Neural progenitor cell (in vitro differentiated cells): Measurements from ENCODE around the gene MAPK8. TPM values are rescaled to one million over a fixed set of nuclear protein-coding genes. Genes with fewer than 3 reads are reported as not detected.

Experiments used
- DNase-seq: peaks from one replicate; pipeline ENCODE4 v3.0.0-alpha.2; 2016; ENCODE audit warnings: low spot score
- H2AFZ ChIP-seq: fragments of 200-600 bp; sonication (generic); replicated peaks from 2 replicates; pipeline ENCODE4 v1.6.1; 2016; ENCODE audit warnings: antibody characterized with exemption
- H3F3A ChIP-seq: fragments of 200-600 bp; sonication (generic); 2 replicates; pipeline ENCODE4 v1.6.1; 2016; ENCODE audit warnings: antibody characterized with exemption, low read depth
- H3K27ac ChIP-seq: fragments of 200-600 bp; sonication (generic); 2 replicates; pipeline ENCODE4 v1.5.1; 2016; ENCODE audit warnings: mild to moderate bottlenecking
- H3K27me3 ChIP-seq: fragments of 200-600 bp; sonication (generic); 2 replicates; pipeline ENCODE4 v1.6.1; 2016; ENCODE audit warnings: mild to moderate bottlenecking, moderate library complexity
- H3K36me3 ChIP-seq: fragments of 200-600 bp; sonication (generic); 2 replicates; pipeline ENCODE4 v1.5.1; 2016
- H3K4me1 ChIP-seq: fragments of 200-600 bp; sonication (generic); 2 replicates; pipeline ENCODE4 v1.6.1; 2016; ENCODE audit warnings: mixed run types
- H3K4me2 ChIP-seq: fragments of 200-600 bp; sonication (generic); 2 replicates; pipeline ENCODE4 v1.6.1; 2016
- H3K4me3 ChIP-seq: fragments of 200-600 bp; sonication (generic); 2 replicates; pipeline ENCODE4 v1.5.1; 2016
- H3K79me2 ChIP-seq: fragments of 200-600 bp; sonication (generic); 2 replicates; pipeline ENCODE4 v1.6.1; 2016; ENCODE audit warnings: low read depth
- H3K9ac ChIP-seq: fragments of 200-600 bp; sonication (generic); 2 replicates; pipeline ENCODE4 v1.6.1; 2016
- H3K9me3 ChIP-seq: fragments of 200-600 bp; sonication (generic); 2 replicates; pipeline ENCODE4 v1.5.1; 2016; ENCODE audit warnings: low read depth
- H4K20me1 ChIP-seq: fragments of 200-600 bp; sonication (generic); 2 replicates; pipeline ENCODE4 v1.6.1; 2016; ENCODE audit warnings: low read depth
- H3K27ac Mint-ChIP-seq: 3 replicates; pipeline ENCODE4 v1.8.0; 2021; ENCODE audit warnings: mixed read lengths
- H3K27me3 Mint-ChIP-seq: 2 replicates; pipeline ENCODE4 v1.8.0; 2022; ENCODE audit warnings: low read depth, mild to moderate bottlenecking, inconsistent platforms, moderate library complexity, mixed read lengths; ENCODE audit not compliant: insufficient read depth
- H3K36me3 Mint-ChIP-seq: 3 replicates; pipeline ENCODE4 v1.8.0; 2021; ENCODE audit warnings: mixed read lengths
- H3K4me1 Mint-ChIP-seq: 3 replicates; pipeline ENCODE4 v1.8.0; 2021; ENCODE audit warnings: mixed read lengths
- H3K4me3 Mint-ChIP-seq: 3 replicates; pipeline ENCODE4 v1.8.0; 2021; ENCODE audit warnings: mild to moderate bottlenecking, moderate library complexity, mixed read lengths
- H3K9me3 Mint-ChIP-seq: 3 replicates; pipeline ENCODE4 v1.8.0; 2020; ENCODE audit warnings: mixed read lengths
- EZH2 ChIP-seq: fragments of 200-600 bp; sonication (generic); IDR thresholded peaks from 2 replicates; pipeline ENCODE4 v1.6.1; 2017; ENCODE audit warnings: antibody characterized with exemption, mild to moderate bottlenecking, moderate library complexity
- EZH2phosphoT487 ChIP-seq: fragments of 200-600 bp; sonication (generic); IDR thresholded peaks from 2 replicates; pipeline ENCODE4 v1.6.1; 2017; ENCODE audit warnings: antibody characterized with exemption
- total RNA-seq: library from RNA; depleted of rRNA; stranded (reverse); fragments of >200 nt; gene quantifications from 2 replicates; pipeline ENCODE4 v1.2.3, GENCODE V29; 2015; ENCODE audit warnings: low replicate concordance
- TF ChIP-seq, protein P1 (sequence below): fragments of 200-600 bp; sonication (generic); IDR thresholded peaks from 2 replicates; pipeline ENCODE4 v1.5.1; 2017; ENCODE audit warnings: antibody characterized with exemption, mild to moderate bottlenecking

MAPK8 gene
- total RNA-seq, 1 donor from 2014 or later, result 166 TPM

GRCh38 chr10:48456808-48457761, 150.6 kb downstream of the MAPK8 start:
- TF ChIP-seq, protein P1, sequence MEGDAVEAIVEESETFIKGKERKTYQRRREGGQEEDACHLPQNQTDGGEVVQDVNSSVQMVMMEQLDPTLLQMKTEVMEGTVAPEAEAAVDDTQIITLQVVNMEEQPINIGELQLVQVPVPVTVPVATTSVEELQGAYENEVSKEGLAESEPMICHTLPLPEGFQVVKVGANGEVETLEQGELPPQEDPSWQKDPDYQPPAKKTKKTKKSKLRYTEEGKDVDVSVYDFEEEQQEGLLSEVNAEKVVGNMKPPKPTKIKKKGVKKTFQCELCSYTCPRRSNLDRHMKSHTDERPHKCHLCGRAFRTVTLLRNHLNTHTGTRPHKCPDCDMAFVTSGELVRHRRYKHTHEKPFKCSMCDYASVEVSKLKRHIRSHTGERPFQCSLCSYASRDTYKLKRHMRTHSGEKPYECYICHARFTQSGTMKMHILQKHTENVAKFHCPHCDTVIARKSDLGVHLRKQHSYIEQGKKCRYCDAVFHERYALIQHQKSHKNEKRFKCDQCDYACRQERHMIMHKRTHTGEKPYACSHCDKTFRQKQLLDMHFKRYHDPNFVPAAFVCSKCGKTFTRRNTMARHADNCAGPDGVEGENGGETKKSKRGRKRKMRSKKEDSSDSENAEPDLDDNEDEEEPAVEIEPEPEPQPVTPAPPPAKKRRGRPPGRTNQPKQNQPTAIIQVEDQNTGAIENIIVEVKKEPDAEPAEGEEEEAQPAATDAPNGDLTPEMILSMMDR, result no peak
- no peak for TF ChIP-seq EZH2
- TF ChIP-seq EZH2phosphoT487, result no peak
- no peak overlapping the region for H3K4me3 ChIP-seq
- no peak overlapping the region for H3K27ac ChIP-seq
- Mint-ChIP-seq H3K36me3 (no peaks in the 10 kb centered on the region), H3K4me1 (peaks cover 2% of the 10 kb centered on the region), H3K27me3 (no peaks in the 10 kb centered on the region), H3K27ac (no peak overlapping the region), H3K9me3 (no peaks in the 10 kb centered on the region), H3K4me3 (no peak overlapping the region)
- no peak overlapping the region for H3K4me2 ChIP-seq
- no peak for DNase-seq
- no peaks in the 10 kb centered on the region for H3K36me3 ChIP-seq
- H3K4me1 ChIP-seq, result peaks cover 6% of the 10 kb centered on the region
- no peaks in the 10 kb centered on the region for H3K79me2 ChIP-seq
- H3K9me3 ChIP-seq, result no peaks in the 10 kb centered on the region
- H3K9ac ChIP-seq, result no peak overlapping the region
- no peak overlapping the region for H2AFZ ChIP-seq
- H3F3A ChIP-seq, result no peaks in the 10 kb centered on the region
- no peaks in the 10 kb centered on the region for H3K27me3 ChIP-seq
- H4K20me1 ChIP-seq, result no peaks in the 10 kb centered on the region

DNA sequence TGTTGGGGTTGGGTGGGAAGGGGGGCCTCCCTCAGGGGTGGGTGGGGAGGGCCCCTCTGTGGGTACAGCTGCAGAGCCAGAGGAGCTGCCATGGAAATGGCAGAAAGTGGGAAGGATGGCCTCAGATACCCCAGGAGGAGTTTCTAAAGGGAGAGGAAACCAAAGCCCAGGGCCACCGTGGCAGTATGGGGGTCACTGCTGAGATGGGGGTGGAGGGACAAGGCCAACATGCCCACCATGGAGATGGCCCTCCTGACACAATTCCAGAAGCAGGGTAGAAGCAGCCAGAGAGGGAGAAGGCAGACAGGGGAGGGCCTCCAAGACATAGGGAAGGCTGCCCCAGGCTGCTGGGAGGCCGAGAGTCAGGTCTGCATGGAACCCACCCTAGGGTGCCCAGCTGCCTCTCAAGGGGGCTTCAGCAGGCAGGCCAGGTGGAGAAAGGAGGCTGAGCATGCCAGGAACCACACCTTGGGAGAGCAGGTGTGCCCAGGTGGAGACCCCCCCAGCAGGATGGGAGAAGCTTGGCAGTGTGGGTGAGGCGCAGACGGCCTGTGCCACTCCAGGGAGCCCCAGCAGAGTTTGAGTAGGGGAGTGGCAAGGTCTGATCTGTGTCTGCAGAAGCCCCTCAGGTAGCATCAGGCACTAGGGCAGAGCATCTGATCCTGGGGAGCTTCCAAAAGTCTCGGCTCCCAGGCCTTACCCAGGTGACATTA, 151.6 kb downstream of the MAPK8 start:
- no peaks in the 10 kb centered on the region for H3K27me3 ChIP-seq
- no peak overlapping the region for H3K27ac ChIP-seq
- H3K9me3 ChIP-seq, result no peaks in the 10 kb centered on the region
- H4K20me1 ChIP-seq, result no peaks in the 10 kb centered on the region
- no peaks in the 10 kb centered on the region for H3K27me3 Mint-ChIP-seq
- DNase-seq, result no peak
- H3K4me3 Mint-ChIP-seq, result no peak overlapping the region
- H3K9me3 Mint-ChIP-seq, result no peaks in the 10 kb centered on the region
- TF ChIP-seq, protein P1, result no peak
- TF ChIP-seq EZH2, result no peak
- no peak for TF ChIP-seq EZH2phosphoT487
- no peak overlapping the region for H3K27ac Mint-ChIP-seq
- peaks cover 6% of the 10 kb centered on the region for H3K4me1 ChIP-seq
- no peak overlapping the region for H3K4me2 ChIP-seq
- H3K36me3 Mint-ChIP-seq, result no peaks in the 10 kb centered on the region
- H3K79me2 ChIP-seq, result no peaks in the 10 kb centered on the region
- H3K4me1 Mint-ChIP-seq, result peaks cover 2% of the 10 kb centered on the region
- no peak overlapping the region for H3K4me3 ChIP-seq
- H3F3A ChIP-seq, result no peaks in the 10 kb centered on the region
- H3K36me3 ChIP-seq, result no peaks in the 10 kb centered on the region
- no peak overlapping the region for H3K9ac ChIP-seq
- H2AFZ ChIP-seq, result no peak overlapping the region

- Histone ChIP-seq H4K20me1 (no peaks in the 10 kb centered on the region), H3K27me3 (no peaks in the 10 kb centered on the region), H3K4me2 (no peak overlapping the region), H2AFZ (no peak overlapping the region), H3F3A (no peaks in the 10 kb centered on the region), H3K4me1 (peaks cover 10% of the 10 kb centered on the region), H3K27ac (no peak overlapping the region), H3K9me3 (no peaks in the 10 kb centered on the region), H3K36me3 (no peaks in the 10 kb centered on the region), H3K79me2 (no peaks in the 10 kb centered on the region), H3K9ac (no peak overlapping the region), H3K4me3 (no peak overlapping the region)
- TF ChIP-seq, protein P1, result no peak
- TF ChIP-seq EZH2 (no peak), EZH2phosphoT487 (no peak)
- Mint-ChIP-seq H3K9me3 (no peaks in the 10 kb centered on the region), H3K27me3 (no peaks in the 10 kb centered on the region), H3K4me1 (peaks cover 4% of the 10 kb centered on the region), H3K27ac (no peak overlapping the region), H3K4me3 (no peak overlapping the region), H3K36me3 (no peaks in the 10 kb centered on the region)
- no peak for DNase-seq
Observed at GRCh38 chr10:48458662-48459048, 152.2 kb downstream of the MAPK8 start.
